A549 (cell line): ENCODE data around the gene ROR2. TPM values are rescaled to one million over a fixed set of nuclear protein-coding genes. Genes with fewer than 3 reads are reported as not detected.

ENCODE experiments used
- ATAC-seq, 2 experiments: fragments of 200-7000 bp in 1 of 2; fragments of >200 bp in 1 of 2; cut with Nextera tagmentation in 1 of 2; cut with Tn5 transposase in 1 of 2; 3 replicates each; pipeline versions ENCODE4 v1.8.0 to v1.9.1; 2018 to 2020; ENCODE audit warnings: mild to moderate bottlenecking in 1 of 2, moderate library complexity in 1 of 2
- CTCF ChIA-PET: fragments of 300-600 bp; sonication (Branson Sonifier 250); formaldehyde crosslinking; extraction: SDS; loops from one replicate; lab custom pipeline; 2021; ENCODE audit warnings: antibody characterized with exemption, inconsistent platforms; lab: Yijun Ruan, JAX
- POLR2A ChIA-PET: fragments of 350-600 bp; formaldehyde crosslinking; extraction: SDS; loops from one replicate; lab custom pipeline; 2021; ENCODE audit warnings: antibody characterized with exemption, inconsistent platforms; lab: Yijun Ruan, JAX
- DNase-seq, 2 experiments: peaks; one replicate each; pipeline versions ENCODE4 v3.0.0 to v3.0.0-alpha.2; 2011 to 2016; ENCODE audit warnings: low read depth in 1 of 2, low spot score in 1 of 2
- FAIRE-seq: peaks from 2 replicates; lab custom pipeline; 2011; peaks lifted over from hg19 to GRCh38; lab: Jason Lieb, UNC
- H3K27ac ChIP-seq, 2 experiments: fragments of >200 bp; sonication (Bioruptor Twin); formaldehyde crosslinking; 3 replicates each; pipeline ENCODE4 v1.5.1; 2016 to 2017
- H3K4me1 ChIP-seq: fragments of >200 bp; sonication (Bioruptor Twin); formaldehyde crosslinking; 3 replicates; pipeline ENCODE4 v1.6.1; 2016
- H3K4me2 ChIP-seq: fragments of >200 bp; sonication (Bioruptor Twin); formaldehyde crosslinking; 3 replicates; pipeline ENCODE4 v1.6.1; 2016
- H3K4me3 ChIP-seq: fragments of >200 bp; sonication (Bioruptor Twin); formaldehyde crosslinking; 3 replicates; pipeline ENCODE4 v1.5.1; 2016
- H3K9me3 ChIP-seq: fragments of >200 bp; sonication (Bioruptor Twin); formaldehyde crosslinking; 3 replicates; pipeline ENCODE4 v1.6.1; 2016
- BHLHE40 ChIP-seq: IDR thresholded peaks from 2 replicates; pipeline ENCODE4 v1.6.1; 2012; ENCODE audit warnings: low read depth, low read length, inconsistent platforms
- CBX2 ChIP-seq: fragments of 200-600 bp; sonication (generic); IDR thresholded peaks from 2 replicates; pipeline ENCODE4 v1.6.1; 2016; ENCODE audit warnings: low read depth, mild to moderate bottlenecking, borderline replicate concordance
- CEBPB ChIP-seq, 2 experiments: fragments of >200 bp in 1 of 2; sonication (Bioruptor Twin) in 1 of 2; formaldehyde crosslinking in 1 of 2; IDR thresholded peaks; 2 replicates each; pipeline ENCODE4 v1.6.1; 2012 to 2016
- EHF ChIP-seq: fragments of 250-450 bp; sonication (Bioruptor Pico); IDR thresholded peaks from 2 replicates; pipeline ENCODE4 v1.5.0; 2020; ENCODE audit warnings: mild to moderate bottlenecking
- EHMT2 ChIP-seq: fragments of 200-600 bp; sonication (generic); IDR thresholded peaks from 2 replicates; pipeline ENCODE4 v1.6.1; 2016; ENCODE audit warnings: antibody characterized with exemption, low read depth, mild to moderate bottlenecking, moderate library complexity
- ELK1 ChIP-seq: fragments of 150-350 bp; IDR thresholded peaks from 2 replicates; pipeline ENCODE4 v1.6.1; 2014; ENCODE audit warnings: low read depth, mild to moderate bottlenecking, low read length
- FOSB ChIP-seq: fragments of 250-450 bp; sonication (Bioruptor Pico); IDR thresholded peaks from 2 replicates; pipeline ENCODE4 v1.5.0; 2020; ENCODE audit warnings: mild to moderate bottlenecking, moderate library complexity
- HEYL ChIP-seq: fragments of 250-450 bp; sonication (Bioruptor Pico); IDR thresholded peaks from 2 replicates; pipeline ENCODE4 v1.8.0; 2021; ENCODE audit warnings: mild to moderate bottlenecking, moderate library complexity
- HMGXB4 ChIP-seq: fragments of 250-450 bp; sonication (Bioruptor Pico); IDR thresholded peaks from 2 replicates; pipeline ENCODE4 v1.5.0; 2021; ENCODE audit warnings: mild to moderate bottlenecking, moderate library complexity, borderline replicate concordance
- HOXA7 ChIP-seq: fragments of 250-450 bp; sonication (Bioruptor Pico); IDR thresholded peaks from 2 replicates; pipeline ENCODE4 v1.5.0; 2020; ENCODE audit warnings: mild to moderate bottlenecking, moderate library complexity
- JUN ChIP-seq, 2 experiments: fragments of >200 bp; sonication (Bioruptor Twin); formaldehyde crosslinking; IDR thresholded peaks; 2 replicates in 1 of 2; 3 replicates in 1 of 2; pipeline ENCODE4 v1.6.1; 2016 to 2017
- KDM1A ChIP-seq: fragments of 200-600 bp; sonication (generic); IDR thresholded peaks from 2 replicates; pipeline ENCODE4 v1.6.1; 2016; ENCODE audit warnings: low read depth, mild to moderate bottlenecking
- KDM5A ChIP-seq: fragments of 200-600 bp; sonication (generic); IDR thresholded peaks from 2 replicates; pipeline ENCODE4 v1.6.1; 2016; ENCODE audit warnings: antibody characterized with exemption, mild to moderate bottlenecking
- MAFK ChIP-seq: fragments of 450-650 bp; IDR thresholded peaks from 2 replicates; pipeline ENCODE4 v1.6.1; 2014; ENCODE audit not compliant: partially characterized antibody
- MAX ChIP-seq: IDR thresholded peaks from 2 replicates; pipeline ENCODE4 v1.6.1; 2012
- NPAS2 ChIP-seq: fragments of 250-450 bp; sonication (Bioruptor Pico); IDR thresholded peaks from 2 replicates; pipeline ENCODE4 v1.8.0; 2022; ENCODE audit warnings: mild to moderate bottlenecking, moderate library complexity, borderline replicate concordance
- PHF8 ChIP-seq: fragments of 200-600 bp; sonication (generic); IDR thresholded peaks from 2 replicates; pipeline ENCODE4 v1.6.1; 2016; ENCODE audit warnings: low read depth, mild to moderate bottlenecking, antibody characterized with exemption, moderate library complexity, borderline replicate concordance
- POLR2AphosphoS2 ChIP-seq: conservative IDR thresholded peaks from 2 replicates; pipeline ENCODE4 v1.6.1; 2012; ENCODE audit warnings: low read length, improper control_type of control experiment, inconsistent platforms
- RAD21 ChIP-seq, 2 experiments: fragments of >200 bp in 1 of 2; sonication (Bioruptor Twin) in 1 of 2; formaldehyde crosslinking in 1 of 2; IDR thresholded peaks in 1 of 2; conservative IDR thresholded peaks in 1 of 2; 2 replicates in 1 of 2; 3 replicates in 1 of 2; pipeline ENCODE4 v1.6.1; 2012 to 2018; ENCODE audit warnings: inconsistent platforms in 1 of 2
- RCOR1 ChIP-seq: fragments of 150-350 bp; IDR thresholded peaks from 2 replicates; pipeline ENCODE4 v1.6.1; 2014; ENCODE audit warnings: antibody characterized with exemption, low read length, low read depth
- REST ChIP-seq: fragments of 200-600 bp; sonication (generic); IDR thresholded peaks from 2 replicates; pipeline ENCODE4 v1.6.1; 2016; ENCODE audit warnings: antibody characterized with exemption, mild to moderate bottlenecking, moderate library complexity
- SREBF2 ChIP-seq: fragments of 450-650 bp; IDR thresholded peaks from 2 replicates; pipeline ENCODE4 v1.6.1; 2014; ENCODE audit warnings: mild to moderate bottlenecking, moderate library complexity
- TFCP2L1 ChIP-seq: fragments of 250-450 bp; sonication (Bioruptor Pico); IDR thresholded peaks from 2 replicates; pipeline ENCODE4 v1.5.0; 2021; ENCODE audit warnings: mild to moderate bottlenecking
- TP53 ChIP-seq: fragments of 250-450 bp; sonication (Bioruptor Pico); IDR thresholded peaks from 2 replicates; pipeline ENCODE4 v1.5.0; 2021; ENCODE audit warnings: mild to moderate bottlenecking, moderate library complexity
- WGBS: methylation state at CpG from one replicate; pipeline ENCODE4 v1.1.6; 2017; ENCODE audit errors: missing lambda C conversion rate; 5-methylcytosine and 5-hydroxymethylcytosine counted together
- polyA plus RNA-seq, 4 experiments: library from polyadenylated mRNA; depleted of rRNA in 3 of 4; stranded (reverse); fragments of >200 nt; fragmentation: RNase III in 1 of 4; extraction: RNeasy Plus Mini Kit Qiagen cat#74134 plus additional on column Dnase treatment in 1 of 4; gene quantifications; 2 replicates in 3 of 4; 3 replicates in 1 of 4; pipeline ENCODE4 v1.2.3, GENCODE V29; 2011 to 2017

The ROR2 gene
- polyA plus RNA-seq, 2 of the 4 experiments (the other 2 are of a cell fraction): 0.12 to 0.53 TPM

GRCh38 chr9:91720313-91720712 is 229.7 kb downstream of the ROR2 start (continued):
- no peak for TF ChIP-seq HEYL
- TF ChIP-seq HMGXB4 (CRISPR knock-in tag): no peak
- no peak for TF ChIP-seq CBX2
- no peak for TF ChIP-seq EHF (CRISPR knock-in tag)
- no peak for TF ChIP-seq RCOR1

GRCh38 chr9:91718071-91718470 is 232.0 kb downstream of the ROR2 start:
- ATAC-seq: no peak
- DNase-seq: no peak
- CTCF ChIA-PET: interaction anchor here (0.5 to 16.0 kb wide), 5 partner anchors 9 to 803 kb away, joined by 3 to 155 read pairs (median 26); no protein-coding TSS in a partner anchor
- no peak overlapping the region for H3K27ac ChIP-seq
- 0 out of 3 replicates have a peak, but pooled peaks cover 4% of the 10 kb centered on the region for H3K4me1 ChIP-seq
- H3K4me3 ChIP-seq: no peak overlapping the region
- no peak for FAIRE-seq
- no peak overlapping the region for H3K4me2 ChIP-seq
- POLR2A ChIA-PET: no interaction called here
- no peaks in the 10 kb centered on the region for H3K9me3 ChIP-seq
- TF ChIP-seq PHF8 (no peak), POLR2AphosphoS2 (no peak), SREBF2 (no peak), TFCP2L1 (CRISPR knock-in tag) (no peak), HOXA7 (CRISPR knock-in tag) (no peak), ELK1 (no peak), CEBPB (IDR thresholded peaks at IDR 0.05) (no peak)
- TF ChIP-seq, all 56 proteins: peak for 0
- WGBS: 67% methylated on average over 9 of the region's 9 CpGs

- TF ChIP-seq CEBPB (IDR thresholded peaks at IDR 0.05) (no peak), MAFK (peak; percentile 58)
- H3K27ac ChIP-seq: no peak overlapping the region
- DNase-seq: no peak
- POLR2A ChIA-PET: no interaction called here
- CTCF ChIA-PET: interaction anchor here (1.1 to 16.0 kb wide), 5 partner anchors 10 to 802 kb away, joined by 3 to 155 read pairs (median 26); no protein-coding TSS in a partner anchor
- H3K4me2 ChIP-seq: no peak overlapping the region
- no peaks in the 10 kb centered on the region for H3K9me3 ChIP-seq
- WGBS: 70% methylated on average over 7 of the region's 7 CpGs
- no peak for FAIRE-seq
- ATAC-seq: no peak
- 0 out of 3 replicates have a peak, but pooled peaks cover 4% of the 10 kb centered on the region for H3K4me1 ChIP-seq
- H3K4me3 ChIP-seq: no peak overlapping the region
These were observed 233.2 kb downstream of the ROR2 start for GRCh38 chr9:91716815-91717214.

GRCh38 chr9:91716239-91716638 is 233.8 kb downstream of the ROR2 start:
- CTCF ChIA-PET: interaction anchor here (1.1 to 16.0 kb wide), 4 partner anchors 11 to 801 kb away, joined by 4 to 155 read pairs (median 15); no protein-coding TSS in a partner anchor
- FAIRE-seq (no peak), DNase-seq (no peak), ATAC-seq (no peak)
- no peak overlapping the region for H3K4me2 ChIP-seq
- WGBS: 81% methylated on average over 4 of the region's 4 CpGs
- no peaks in the 10 kb centered on the region for H3K9me3 ChIP-seq
- no peak overlapping the region for H3K27ac ChIP-seq
- POLR2A ChIA-PET: no interaction called here
- no peak overlapping the region for H3K4me3 ChIP-seq
- 0 out of 3 replicates have a peak, but pooled peaks cover 4% of the 10 kb centered on the region for H3K4me1 ChIP-seq
- no peak for TF ChIP-seq KDM5A
- no peak for TF ChIP-seq MAX
- no peak for TF ChIP-seq JUN (IDR thresholded peaks at IDR 0.05)
- TF ChIP-seq MAFK: no peak
- TF ChIP-seq FOSB (CRISPR knock-in tag): no peak
- TF ChIP-seq RCOR1: no peak
- no peak for TF ChIP-seq KDM1A
- no peak for TF ChIP-seq REST
- no peak for TF ChIP-seq EHMT2
- no peak for TF ChIP-seq RAD21 (conservative IDR thresholded peaks at IDR 0.05 in 1 of 2, IDR thresholded peaks at IDR 0.05 in 1 of 2)
- TF ChIP-seq BHLHE40: no peak
- no peak for TF ChIP-seq NPAS2
- no peak for TF ChIP-seq TP53 (CRISPR knock-in tag)
